SK-N-SH treated with all-trans-retinoic acid at 6 μM for 48 hours (cell line): ENCODE data around the gene THAP7.

ENCODE experiments used
- CREB5 ChIP-seq: fragments of 250-450 bp; sonication (Bioruptor Pico); IDR thresholded peaks from 2 replicates; pipeline ENCODE4 v1.5.1; 2020; ENCODE audit warnings: low read depth, mild to moderate bottlenecking, moderate library complexity
- ESRRG ChIP-seq: fragments of 250-450 bp; sonication (Bioruptor Pico); IDR thresholded peaks from 2 replicates; pipeline ENCODE4 v1.6.1; 2021; ENCODE audit warnings: mild to moderate bottlenecking
- ISL1 ChIP-seq: fragments of 250-450 bp; sonication (Bioruptor Pico); IDR thresholded peaks from 2 replicates; pipeline ENCODE4 v2.1.2; 2022; ENCODE audit warnings: mild to moderate bottlenecking, moderate library complexity
- PPARA ChIP-seq: fragments of 250-450 bp; sonication (Bioruptor Pico); IDR thresholded peaks from 2 replicates; pipeline ENCODE4 v1.5.0; 2020; ENCODE audit warnings: mild to moderate bottlenecking, borderline replicate concordance
- RARB ChIP-seq: fragments of 250-450 bp; sonication (Bioruptor Pico); IDR thresholded peaks from 2 replicates; pipeline ENCODE4 v1.8.0; 2021; ENCODE audit warnings: mild to moderate bottlenecking, moderate library complexity
- TCF4 ChIP-seq: fragments of 250-450 bp; sonication (Bioruptor Pico); IDR thresholded peaks from 2 replicates; pipeline ENCODE4 v1.8.0; 2021; ENCODE audit warnings: mild to moderate bottlenecking, moderate library complexity, borderline replicate concordance
- TOX ChIP-seq: fragments of 250-450 bp; sonication (Bioruptor Pico); IDR thresholded peaks from 2 replicates; pipeline ENCODE4 v1.8.0; 2021; ENCODE audit warnings: mild to moderate bottlenecking, moderate library complexity, borderline replicate concordance
- ZFP3 ChIP-seq: fragments of 250-450 bp; sonication (Bioruptor Pico); IDR thresholded peaks from 2 replicates; pipeline ENCODE4 v1.5.0; 2020; ENCODE audit warnings: mild to moderate bottlenecking, moderate library complexity
- ZNF565 ChIP-seq: fragments of 450-650 bp; formaldehyde crosslinking; conservative IDR thresholded peaks from 2 replicates; pipeline ENCODE4 v1.5.0; 2020; ENCODE audit warnings: low read depth, mild to moderate bottlenecking, moderate library complexity
- ZNF70 ChIP-seq: fragments of 450-650 bp; formaldehyde crosslinking; IDR thresholded peaks from 2 replicates; pipeline ENCODE4 v1.5.0; 2020; ENCODE audit warnings: mild to moderate bottlenecking, moderate library complexity

- TF ChIP-seq ZNF565 (CRISPR knock-in tag) (no peak), TOX (CRISPR knock-in tag) (no peak), CREB5 (CRISPR knock-in tag) (no peak), ESRRG (no peak), RARB (CRISPR knock-in tag) (no peak), PPARA (no peak), ZFP3 (CRISPR knock-in tag) (no peak), TCF4 (CRISPR knock-in tag) (no peak), ZNF70 (no peak), ISL1 (CRISPR knock-in tag) (no peak)
Observed at GRCh38 chr22:20998411-20999336, 3.2 kb downstream of the THAP7 start.
